WTC11 (cell line): ENCODE measurements around the gene PRR23E.

ENCODE experiments used
- ATF1 ChIP-seq: sonication (generic); formaldehyde crosslinking; IDR thresholded peaks from 2 replicates; pipeline ENCODE4 v1.8.1; 2023; ENCODE audit warnings: mild to moderate bottlenecking, moderate library complexity, missing genetic modification reagents
- ATF2 ChIP-seq: sonication (generic); formaldehyde crosslinking; IDR thresholded peaks from 2 replicates; pipeline ENCODE4 v1.8.1; 2022; ENCODE audit warnings: low read depth, missing genetic modification reagents, borderline replicate concordance
- CREB1 ChIP-seq: sonication (generic); formaldehyde crosslinking; IDR thresholded peaks from 2 replicates; pipeline ENCODE4 v1.8.0; 2023; ENCODE audit warnings: mild to moderate bottlenecking, missing genetic modification reagents
- CTCF ChIP-seq: fragments of 200-600 bp; IDR thresholded peaks from 2 replicates; pipeline ENCODE4 v1.8.0; 2022; ENCODE audit warnings: antibody characterized with exemption
- EMX1 ChIP-seq: fragments of 250-450 bp; sonication (Bioruptor Pico); IDR thresholded peaks from 2 replicates; pipeline ENCODE4 v1.8.0; 2021; ENCODE audit warnings: mild to moderate bottlenecking
- FOXK1 ChIP-seq: sonication (generic); formaldehyde crosslinking; IDR thresholded peaks from 2 replicates; pipeline ENCODE4 v1.8.0; 2022; ENCODE audit warnings: mild to moderate bottlenecking, moderate library complexity, missing genetic modification reagents
- FOXP1 ChIP-seq: sonication (generic); formaldehyde crosslinking; IDR thresholded peaks from 2 replicates; pipeline ENCODE4 v1.8.0; 2022; ENCODE audit warnings: missing genetic modification reagents, mild to moderate bottlenecking, moderate library complexity, borderline replicate concordance
- HMGXB4 ChIP-seq: sonication (generic); formaldehyde crosslinking; IDR thresholded peaks from 2 replicates; pipeline ENCODE4 v1.8.1; 2023; ENCODE audit warnings: mild to moderate bottlenecking, moderate library complexity, missing genetic modification reagents
- IRF2 ChIP-seq: sonication (generic); formaldehyde crosslinking; IDR thresholded peaks from 2 replicates; pipeline ENCODE4 v1.8.0; 2022; ENCODE audit warnings: low read depth, missing genetic modification reagents, borderline replicate concordance
- KAT7 ChIP-seq: sonication (generic); formaldehyde crosslinking; IDR thresholded peaks from 2 replicates; pipeline ENCODE4 v1.8.1; 2023; ENCODE audit warnings: missing genetic modification reagents, mild to moderate bottlenecking, borderline replicate concordance
- MAX ChIP-seq: sonication (generic); formaldehyde crosslinking; IDR thresholded peaks from 2 replicates; pipeline ENCODE4 v1.8.0; 2022; ENCODE audit warnings: mild to moderate bottlenecking, missing genetic modification reagents
- NFATC4 ChIP-seq: fragments of 250-450 bp; sonication (Bioruptor Pico); IDR thresholded peaks from 2 replicates; pipeline ENCODE4 v1.9.0; 2021; ENCODE audit warnings: mild to moderate bottlenecking
- ZNF512 ChIP-seq: sonication (generic); formaldehyde crosslinking; IDR thresholded peaks from 2 replicates; pipeline ENCODE4 v1.8.1; 2022; ENCODE audit warnings: missing genetic modification reagents, borderline replicate concordance
- ZSCAN18 ChIP-seq: fragments of 250-450 bp; sonication (Bioruptor Pico); IDR thresholded peaks from 2 replicates; pipeline ENCODE4 v2.1.2; 2022; ENCODE audit warnings: mild to moderate bottlenecking, moderate library complexity

- no peak for TF ChIP-seq CTCF
- TF ChIP-seq ATF1 (CRISPR knock-in tag) = no peak
- no peak for TF ChIP-seq FOXK1 (CRISPR knock-in tag)
- TF ChIP-seq MAX = no peak
- TF ChIP-seq CREB1 (CRISPR knock-in tag) = no peak
- no peak for TF ChIP-seq ZNF512
- TF ChIP-seq FOXP1 (CRISPR knock-in tag) = no peak
- TF ChIP-seq IRF2 (CRISPR knock-in tag) = no peak
- no peak for TF ChIP-seq ATF2 (CRISPR knock-in tag)
- no peak for TF ChIP-seq KAT7 (CRISPR knock-in tag)
- no peak for TF ChIP-seq ZSCAN18
- TF ChIP-seq NFATC4 (CRISPR knock-in tag) = no peak
- TF ChIP-seq EMX1 (CRISPR knock-in tag) = no peak
- TF ChIP-seq HMGXB4 (CRISPR knock-in tag) = no peak
Observed at GRCh38 chr3:127222163-127222562, 29.2 kb downstream of the PRR23E start.
